ENCODE results near the gene CHGA.

Gene CHGA

GRCh38 chr14:92962831-92963095 lies 39.8 kb downstream of the CHGA start:
- POLR2A ChIA-PET, result no interaction called here
- DNase-seq (ENCODE audit: low read depth, low spot score), result no peak
- no peak for TF ChIP-seq CTCF (IDR thresholded peaks at IDR 0.05; ENCODE audit: insufficient read depth, low read length, missing control alignments)
- no peak overlapping the region for H3K4me3 ChIP-seq (ENCODE audit: low read depth, low read length)
- CTCF ChIA-PET, result interaction anchor here (1.2 to 7.1 kb wide), 4 partner anchors 10 to 170 kb away, joined by 3 to 39 read pairs (median 20); no protein-coding TSS in a partner anchor

GRCh38 chr14:92963301-92964123 lies 40.6 kb downstream of the CHGA start:
- H3K4me3 ChIP-seq (ENCODE audit: low read depth, low read length), result no peak overlapping the region
- POLR2A ChIA-PET, result no interaction called here
- no peak for TF ChIP-seq CTCF (IDR thresholded peaks at IDR 0.05; ENCODE audit: insufficient read depth, low read length, missing control alignments)
- CTCF ChIA-PET, result interaction anchor here (1.2 to 7.1 kb wide), 5 partner anchors 11 to 178 kb away, joined by 3 to 39 read pairs (median 3); no protein-coding TSS in a partner anchor
- no peak for DNase-seq (ENCODE audit: low read depth, low spot score)

GRCh38 chr14:92964124-92965109 lies 41.5 kb downstream of the CHGA start:
- H3K4me3 ChIP-seq (ENCODE audit: low read depth, low read length), result no peak overlapping the region
- no peak for TF ChIP-seq CTCF (IDR thresholded peaks at IDR 0.05; ENCODE audit: insufficient read depth, low read length, missing control alignments)
- ChIA-PET CTCF (interaction anchor here (1.0 to 4.7 kb wide), 9 partner anchors 9 to 177 kb away, joined by 3 to 36 read pairs (median 4); no protein-coding TSS in a partner anchor), POLR2A (no interaction called here)
- no peak for DNase-seq (ENCODE audit: low read depth, low spot score)

- POLR2A ChIA-PET, result no interaction called here
- CTCF ChIA-PET, result interaction anchor here (1.0 to 3.1 kb wide), 5 partner anchors 9 to 173 kb away, joined by 4 to 12 read pairs (median 5); no protein-coding TSS in a partner anchor
- H3K4me3 ChIP-seq (ENCODE audit: low read depth, low read length), result no peak overlapping the region
- DNase-seq (ENCODE audit: low read depth, low spot score), result no peak
- TF ChIP-seq CTCF (IDR thresholded peaks at IDR 0.05; ENCODE audit: insufficient read depth, low read length, missing control alignments), result no peak
Observed at GRCh38 chr14:92965281-92965680, 42.3 kb downstream of the CHGA start.

- POLR2A ChIA-PET, result no interaction called here
- no peak overlapping the region for H3K4me3 ChIP-seq (ENCODE audit: low read depth, low read length)
- peak; percentile 40 for DNase-seq (ENCODE audit: low read depth, low spot score)
- no peak for TF ChIP-seq CTCF (IDR thresholded peaks at IDR 0.05; ENCODE audit: insufficient read depth, low read length, missing control alignments)
- CTCF ChIA-PET, result interaction anchor here (1.0 to 4.4 kb wide), 3 partner anchors 15 to 164 kb away, joined by 3 to 20 read pairs (median 12); no protein-coding TSS in a partner anchor
Observed at GRCh38 chr14:92967346-92967926, 44.5 kb downstream of the CHGA start.

Measured in AG04449 (cell line).